IMR-90 (cell line): ENCODE measurements around the gene CRACDL. TPM values are rescaled to one million over a fixed set of nuclear protein-coding genes. Genes with fewer than 3 reads are reported as not detected.

Experiments
- ATAC-seq: fragments of 200-7000 bp; cut with Tn5 transposase; 2 replicates; pipeline ENCODE4 v1.9.1; 2020; ENCODE audit warnings: low read depth, mild to moderate bottlenecking, moderate library complexity
- BruUV-seq: library from RNA; stranded (reverse); fragments of 400-500 nt; replicated peaks from 2 replicates; lab custom pipeline; 2021; lab: Mats Ljungman, UMichigan
- CTCF ChIA-PET: fragments of 300-600 bp; formaldehyde crosslinking; extraction: SDS; loops from one replicate; lab custom pipeline; 2021; ENCODE audit warnings: antibody characterized with exemption; lab: Yijun Ruan, JAX
- POLR2A ChIA-PET: fragments of 300-600 bp; sonication (Branson Sonifier 250); formaldehyde crosslinking; loops from one replicate; lab custom pipeline; 2022; ENCODE audit warnings: antibody characterized with exemption; ENCODE audit not compliant: unreplicated experiment; lab: Charles Lee
- DNase-seq: peaks from one replicate; pipeline ENCODE4 v3.0.0; 2013
- H2AFZ ChIP-seq: replicated peaks from 2 replicates; pipeline ENCODE3; 2013; ENCODE audit warnings: low read length, mild to moderate bottlenecking; ENCODE audit not compliant: poor library complexity
- H2AK5ac ChIP-seq: 2 replicates; pipeline ENCODE4 v1.6.1; 2013; ENCODE audit warnings: low read depth, low read length, inconsistent platforms
- H2AK9ac ChIP-seq: replicated peaks from 2 replicates; pipeline ENCODE3; 2013; ENCODE audit warnings: mild to moderate bottlenecking, low read depth, low read length, moderate library complexity; ENCODE audit not compliant: poor library complexity
- H2BK120ac ChIP-seq: 2 replicates; pipeline ENCODE4 v1.6.1; 2013; ENCODE audit warnings: low read depth, low read length, inconsistent platforms
- H2BK15ac ChIP-seq: 3 replicates; pipeline ENCODE4 v1.6.1; 2013; ENCODE audit warnings: low read depth, low read length, inconsistent platforms
- H2BK20ac ChIP-seq: 2 replicates; pipeline ENCODE4 v1.6.1; 2013; ENCODE audit warnings: low read depth, mild to moderate bottlenecking, inconsistent platforms, low read length, moderate library complexity
- H2BK5ac ChIP-seq: 2 replicates; pipeline ENCODE4 v1.6.1; 2013; ENCODE audit warnings: mild to moderate bottlenecking, low read depth, low read length, inconsistent platforms; ENCODE audit not compliant: poor library complexity, severe bottlenecking
- H3K14ac ChIP-seq: replicated peaks from 2 replicates; pipeline ENCODE4 v1.6.1; 2013; ENCODE audit warnings: low read depth, low read length, inconsistent platforms
- H3K18ac ChIP-seq: 2 replicates; pipeline ENCODE4 v1.6.1; 2013; ENCODE audit warnings: low read depth, low read length, control low read depth
- H3K23ac ChIP-seq: 2 replicates; pipeline ENCODE4 v1.6.1; 2013; ENCODE audit warnings: low read depth, low read length, inconsistent platforms
- H3K27ac ChIP-seq: 2 replicates; pipeline ENCODE4 v1.5.1; 2013; ENCODE audit warnings: mild to moderate bottlenecking, control low read depth, low read length; ENCODE audit not compliant: insufficient read depth
- H3K27me3 ChIP-seq: 2 replicates; pipeline ENCODE4 v1.6.1; 2013; ENCODE audit warnings: low read length; ENCODE audit not compliant: control insufficient read depth, insufficient read depth
- H3K36me3 ChIP-seq: 2 replicates; pipeline ENCODE4 v1.6.1; 2013; ENCODE audit warnings: low read length, mixed read lengths; ENCODE audit not compliant: control insufficient read depth, insufficient read depth
- H3K4ac ChIP-seq: 2 replicates; pipeline ENCODE4 v1.6.1; 2013; ENCODE audit warnings: low read depth, low read length, inconsistent platforms
- H3K4me1 ChIP-seq: 2 replicates; pipeline ENCODE4 v1.6.1; 2013; ENCODE audit warnings: low read length, mixed read lengths; ENCODE audit not compliant: control insufficient read depth, insufficient read depth
- H3K4me2 ChIP-seq: 2 replicates; pipeline ENCODE4 v1.6.1; 2013; ENCODE audit warnings: low read depth, mild to moderate bottlenecking, control low read depth, low read length, moderate library complexity
- H3K4me3 ChIP-seq: 2 replicates; pipeline ENCODE4 v1.5.1; 2013; ENCODE audit warnings: low read depth, mild to moderate bottlenecking, control low read depth, low read length, moderate library complexity; ENCODE audit not compliant: insufficient read depth
- H3K56ac ChIP-seq: 2 replicates; pipeline ENCODE4 v1.6.1; 2013; ENCODE audit warnings: low read length, inconsistent platforms; ENCODE audit not compliant: insufficient read depth; ENCODE audit errors: extremely low read depth
- H3K79me1 ChIP-seq, 2 experiments: 2 replicates each; pipeline ENCODE4 v1.6.1; 2013; ENCODE audit warnings: low read length in 2 of 2, inconsistent platforms in 1 of 2, low read depth in 1 of 2
- H3K9ac ChIP-seq: 2 replicates; pipeline ENCODE4 v1.6.1; 2013; ENCODE audit warnings: low read depth, low read length, control low read depth
- H3K9me1 ChIP-seq: 2 replicates; pipeline ENCODE4 v1.6.1; 2013; ENCODE audit warnings: low read length, inconsistent platforms; ENCODE audit not compliant: insufficient read depth
- H3K9me3 ChIP-seq: 2 replicates; pipeline ENCODE4 v1.6.1; 2013; ENCODE audit warnings: low read length; ENCODE audit not compliant: control insufficient read depth, insufficient read depth
- H4K20me1 ChIP-seq: 2 replicates; pipeline ENCODE4 v1.6.1; 2013; ENCODE audit warnings: low read length, inconsistent platforms; ENCODE audit not compliant: insufficient read depth
- H4K5ac ChIP-seq: 2 replicates; pipeline ENCODE4 v1.6.1; 2013; ENCODE audit warnings: mild to moderate bottlenecking, low read depth, low read length, control low read depth
- H4K8ac ChIP-seq, 2 experiments: 2 replicates each; pipeline ENCODE4 v1.6.1; 2013; ENCODE audit warnings: low read depth in 2 of 2, low read length in 2 of 2, control low read depth in 1 of 2, inconsistent platforms in 1 of 2
- H4K91ac ChIP-seq: 2 replicates; pipeline ENCODE4 v1.6.1; 2013; ENCODE audit warnings: low read depth, low read length, inconsistent platforms; ENCODE audit not compliant: insufficient read depth
- BHLHE40 ChIP-seq: fragments of 150-350 bp; IDR thresholded peaks from 2 replicates; pipeline ENCODE4 v1.6.1; 2016; ENCODE audit warnings: mild to moderate bottlenecking, low read depth, low read length
- CEBPB ChIP-seq: IDR thresholded peaks from 2 replicates; pipeline ENCODE4 v1.6.1; 2012; ENCODE audit warnings: low read depth, low read length, improper control_type of control experiment
- CHD1 ChIP-seq: IDR thresholded peaks from 2 replicates; pipeline ENCODE4 v1.6.1; 2012; ENCODE audit warnings: low read depth, low read length, improper control_type of control experiment
- FOS ChIP-seq: fragments of 150-350 bp; IDR thresholded peaks from 2 replicates; pipeline ENCODE4 v1.6.1; 2016; ENCODE audit warnings: low read depth, low read length
- MAFK ChIP-seq: IDR thresholded peaks from 2 replicates; pipeline ENCODE4 v1.6.1; 2012; ENCODE audit warnings: low read depth, low read length, improper control_type of control experiment
- MAZ ChIP-seq: IDR thresholded peaks from 2 replicates; pipeline ENCODE4 v1.6.1; 2012; ENCODE audit warnings: low read depth, mild to moderate bottlenecking, low read length, improper control_type of control experiment, moderate library complexity, borderline replicate concordance
- MXI1 ChIP-seq: IDR thresholded peaks from 2 replicates; pipeline ENCODE4 v1.6.1; 2012; ENCODE audit warnings: low read depth, mild to moderate bottlenecking, low read length, moderate library complexity, borderline replicate concordance
- NFE2L2 ChIP-seq: fragments of 150-350 bp; IDR thresholded peaks from 2 replicates; pipeline ENCODE4 v1.6.1; 2016; ENCODE audit warnings: low read depth, mild to moderate bottlenecking, low read length
- POLR2A ChIP-seq: IDR thresholded peaks from 2 replicates; pipeline ENCODE4 v1.6.1; 2012; ENCODE audit warnings: mild to moderate bottlenecking, low read depth, low read length
- RAD21 ChIP-seq: IDR thresholded peaks from 2 replicates; pipeline ENCODE4 v1.6.1; 2012; ENCODE audit warnings: low read length, improper control_type of control experiment
- RCOR1 ChIP-seq: IDR thresholded peaks from 2 replicates; pipeline ENCODE4 v1.6.1; 2012; ENCODE audit warnings: mild to moderate bottlenecking, low read length, improper control_type of control experiment; ENCODE audit not compliant: insufficient replicate concordance
- RFX5 ChIP-seq: IDR thresholded peaks from 2 replicates; pipeline ENCODE4 v1.8.0; 2012; ENCODE audit warnings: low read depth, mild to moderate bottlenecking, low read length, moderate library complexity
- SMC3 ChIP-seq: fragments of 150-350 bp; IDR thresholded peaks from 2 replicates; pipeline ENCODE4 v1.6.1; 2016; ENCODE audit warnings: low read depth, mild to moderate bottlenecking, antibody characterized with exemption, low read length, moderate library complexity
- WGBS, 2 experiments: methylation state at CpG; one replicate each; pipeline versions ENCODE4 v1.1.5 to v1.1.7; 2013; ENCODE audit warnings: missing lambda C conversion rate in 2 of 2; ENCODE audit not compliant: insufficient read length in 1 of 2; ENCODE audit errors: extremely low coverage in 2 of 2; 5-methylcytosine and 5-hydroxymethylcytosine counted together
- dilution Hi-C: fragments of 300-500 bp; cut with HindIII; formaldehyde crosslinking; loops from one replicate; pipeline ENCODE4 v1.14.3; 2018; ENCODE audit warnings: low sequenced_read_pairs; ENCODE audit not compliant: unreplicated experiment
- in situ Hi-C: fragments of 300-500 bp; cut with MboI; formaldehyde crosslinking; loops from 3 replicates; pipeline ENCODE4 v1.14.3; 2019; ENCODE audit warnings: low sequenced_read_pairs, inconsistent platforms, mixed read lengths
- intact Hi-C: fragments of 100-400 bp; cut with micrococcal nuclease; formaldehyde crosslinking; loops from 2 replicates; pipeline ENCODE4 v1.10.0; 2022
- polyA plus RNA-seq, 3 experiments: library from polyadenylated mRNA; depleted of rRNA; stranded (reverse); fragments of >200 nt; gene quantifications; 2 replicates each; pipeline ENCODE4 v1.2.3, GENCODE V29; 2012; ENCODE audit warnings: low replicate concordance in 1 of 3
- total RNA-seq: library from RNA; depleted of rRNA; stranded (reverse); fragments of >200 nt; gene quantifications from 2 replicates; pipeline ENCODE4 v1.2.3, GENCODE V29; 2012
- TF ChIP-seq, protein P1 (sequence below): fragments of 150-350 bp; IDR thresholded peaks from 2 replicates; pipeline ENCODE4 v1.6.1; 2017; ENCODE audit warnings: mild to moderate bottlenecking, antibody characterized with exemption, low read length, low read depth
- TF ChIP-seq, protein P2 (sequence below): conservative IDR thresholded peaks from 2 replicates; pipeline ENCODE4 v1.5.1; 2012; ENCODE audit warnings: mild to moderate bottlenecking, low read depth, low read length, improper control_type of control experiment
- TF ChIP-seq, protein P3 (sequence below): fragments of 150-350 bp; IDR thresholded peaks from 2 replicates; pipeline ENCODE4 v1.6.1; 2016; ENCODE audit warnings: low read depth, mild to moderate bottlenecking, low read length, moderate library complexity, borderline replicate concordance

CRACDL gene
- total and polyA plus RNA-seq, 2 of the 4 experiments (the other 2 are of a cell fraction) = not detected

DNA sequence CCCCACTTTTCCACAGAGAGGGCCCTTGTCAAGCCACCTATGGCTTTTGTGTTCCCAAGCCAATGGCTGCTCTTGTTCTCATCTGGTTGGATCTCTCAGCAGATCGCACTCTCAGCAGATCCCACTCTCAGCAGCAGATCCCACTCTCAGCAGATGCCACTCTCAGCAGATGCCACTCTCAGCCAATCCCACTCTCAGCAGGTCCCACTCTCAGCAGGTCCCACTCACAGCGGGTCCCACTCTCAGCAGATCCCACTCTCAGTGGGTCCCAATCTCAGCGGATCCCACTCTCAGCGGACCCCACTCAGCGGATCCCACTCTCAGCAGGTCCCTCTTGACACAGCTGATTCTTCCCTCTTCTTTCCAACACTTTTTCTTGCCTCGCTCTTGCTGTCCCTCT lies 145.8 kb downstream of the CRACDL start:
- Histone ChIP-seq H4K91ac (no peak overlapping the region), H3K18ac (no peak overlapping the region), H4K5ac (no peak overlapping the region), H3K4ac (no peak overlapping the region), H2AK9ac (no peak overlapping the region), H2BK15ac (no peak overlapping the region), H3K14ac (no peak overlapping the region), H2BK120ac (no peak overlapping the region), H3K23ac (no peak overlapping the region), H3K56ac (no peak overlapping the region), H3K27ac (no peak overlapping the region), H3K4me3 (no peak overlapping the region), H2BK20ac (no peak overlapping the region), H2AK5ac (no peak overlapping the region), H3K9me1 (no peaks in the 10 kb centered on the region), H2BK5ac (no peak overlapping the region), H2AFZ (no peak overlapping the region), H3K27me3 (peaks cover 4% of the 10 kb centered on the region), H3K4me1 (no peaks in the 10 kb centered on the region), H3K36me3 (no peaks in the 10 kb centered on the region), H4K8ac (no peak overlapping the region), H3K4me2 (no peak overlapping the region), H3K9ac (no peak overlapping the region), H4K20me1 (no peaks in the 10 kb centered on the region), H3K79me1 (no peaks in the 10 kb centered on the region), H3K9me3 (no peaks in the 10 kb centered on the region)
- intact Hi-C loops = no loop called here
- dilution Hi-C loops = no loop called here
- TF ChIP-seq POLR2A = no peak
- TF ChIP-seq FOS = no peak
- no peak for TF ChIP-seq RAD21
- no peak for TF ChIP-seq BHLHE40
- no peak for TF ChIP-seq SMC3
- no peak for TF ChIP-seq NFE2L2
- no peak for TF ChIP-seq CHD1
- no peak for TF ChIP-seq MXI1
- TF ChIP-seq RCOR1 = no peak
- no peak for TF ChIP-seq CEBPB
- TF ChIP-seq MAFK = no peak
- TF ChIP-seq RFX5 = no peak
- TF ChIP-seq, protein P1, sequence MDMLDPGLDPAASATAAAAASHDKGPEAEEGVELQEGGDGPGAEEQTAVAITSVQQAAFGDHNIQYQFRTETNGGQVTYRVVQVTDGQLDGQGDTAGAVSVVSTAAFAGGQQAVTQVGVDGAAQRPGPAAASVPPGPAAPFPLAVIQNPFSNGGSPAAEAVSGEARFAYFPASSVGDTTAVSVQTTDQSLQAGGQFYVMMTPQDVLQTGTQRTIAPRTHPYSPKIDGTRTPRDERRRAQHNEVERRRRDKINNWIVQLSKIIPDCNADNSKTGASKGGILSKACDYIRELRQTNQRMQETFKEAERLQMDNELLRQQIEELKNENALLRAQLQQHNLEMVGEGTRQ = no peak
- no peak for TF ChIP-seq MAZ
- TF ChIP-seq, protein P2, sequence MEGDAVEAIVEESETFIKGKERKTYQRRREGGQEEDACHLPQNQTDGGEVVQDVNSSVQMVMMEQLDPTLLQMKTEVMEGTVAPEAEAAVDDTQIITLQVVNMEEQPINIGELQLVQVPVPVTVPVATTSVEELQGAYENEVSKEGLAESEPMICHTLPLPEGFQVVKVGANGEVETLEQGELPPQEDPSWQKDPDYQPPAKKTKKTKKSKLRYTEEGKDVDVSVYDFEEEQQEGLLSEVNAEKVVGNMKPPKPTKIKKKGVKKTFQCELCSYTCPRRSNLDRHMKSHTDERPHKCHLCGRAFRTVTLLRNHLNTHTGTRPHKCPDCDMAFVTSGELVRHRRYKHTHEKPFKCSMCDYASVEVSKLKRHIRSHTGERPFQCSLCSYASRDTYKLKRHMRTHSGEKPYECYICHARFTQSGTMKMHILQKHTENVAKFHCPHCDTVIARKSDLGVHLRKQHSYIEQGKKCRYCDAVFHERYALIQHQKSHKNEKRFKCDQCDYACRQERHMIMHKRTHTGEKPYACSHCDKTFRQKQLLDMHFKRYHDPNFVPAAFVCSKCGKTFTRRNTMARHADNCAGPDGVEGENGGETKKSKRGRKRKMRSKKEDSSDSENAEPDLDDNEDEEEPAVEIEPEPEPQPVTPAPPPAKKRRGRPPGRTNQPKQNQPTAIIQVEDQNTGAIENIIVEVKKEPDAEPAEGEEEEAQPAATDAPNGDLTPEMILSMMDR = no peak
- TF ChIP-seq, protein P3, sequence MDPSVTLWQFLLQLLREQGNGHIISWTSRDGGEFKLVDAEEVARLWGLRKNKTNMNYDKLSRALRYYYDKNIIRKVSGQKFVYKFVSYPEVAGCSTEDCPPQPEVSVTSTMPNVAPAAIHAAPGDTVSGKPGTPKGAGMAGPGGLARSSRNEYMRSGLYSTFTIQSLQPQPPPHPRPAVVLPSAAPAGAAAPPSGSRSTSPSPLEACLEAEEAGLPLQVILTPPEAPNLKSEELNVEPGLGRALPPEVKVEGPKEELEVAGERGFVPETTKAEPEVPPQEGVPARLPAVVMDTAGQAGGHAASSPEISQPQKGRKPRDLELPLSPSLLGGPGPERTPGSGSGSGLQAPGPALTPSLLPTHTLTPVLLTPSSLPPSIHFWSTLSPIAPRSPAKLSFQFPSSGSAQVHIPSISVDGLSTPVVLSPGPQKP = no peak
- in situ Hi-C loops = no loop called here
- BruUV-seq = no TSS peak
- ChIA-PET POLR2A (no interaction called here), CTCF (no interaction called here)
- WGBS, 2 experiments = 66% methylated on average over 5 of the region's 6 CpGs; no CpG with 5 or more reads in 1 of the 2 experiments
- no peak for DNase-seq
- ATAC-seq = no peak
